Stimulated activated CD4-positive, alpha-beta T cell treated with anti-CD3 and anti-CD28 coated beads, Interleukin-15, amount 100 ng/mL, for 1 hour (primary cell): Measurements from ENCODE around the gene MYO19.
"Not testable (repeated sequence)": the region's sequence is repeated elsewhere in the genome, so short reads cannot be mapped to it uniquely, and the experiment has no call there.

Source experiments
- DNase-seq, 2 donors: peaks; one replicate each; pipeline ENCODE4 v3.0.0-alpha.2; 2020; ENCODE audit warnings: low read depth in 1 of 2, low spot score in 1 of 2

Gene MYO19

DNA sequence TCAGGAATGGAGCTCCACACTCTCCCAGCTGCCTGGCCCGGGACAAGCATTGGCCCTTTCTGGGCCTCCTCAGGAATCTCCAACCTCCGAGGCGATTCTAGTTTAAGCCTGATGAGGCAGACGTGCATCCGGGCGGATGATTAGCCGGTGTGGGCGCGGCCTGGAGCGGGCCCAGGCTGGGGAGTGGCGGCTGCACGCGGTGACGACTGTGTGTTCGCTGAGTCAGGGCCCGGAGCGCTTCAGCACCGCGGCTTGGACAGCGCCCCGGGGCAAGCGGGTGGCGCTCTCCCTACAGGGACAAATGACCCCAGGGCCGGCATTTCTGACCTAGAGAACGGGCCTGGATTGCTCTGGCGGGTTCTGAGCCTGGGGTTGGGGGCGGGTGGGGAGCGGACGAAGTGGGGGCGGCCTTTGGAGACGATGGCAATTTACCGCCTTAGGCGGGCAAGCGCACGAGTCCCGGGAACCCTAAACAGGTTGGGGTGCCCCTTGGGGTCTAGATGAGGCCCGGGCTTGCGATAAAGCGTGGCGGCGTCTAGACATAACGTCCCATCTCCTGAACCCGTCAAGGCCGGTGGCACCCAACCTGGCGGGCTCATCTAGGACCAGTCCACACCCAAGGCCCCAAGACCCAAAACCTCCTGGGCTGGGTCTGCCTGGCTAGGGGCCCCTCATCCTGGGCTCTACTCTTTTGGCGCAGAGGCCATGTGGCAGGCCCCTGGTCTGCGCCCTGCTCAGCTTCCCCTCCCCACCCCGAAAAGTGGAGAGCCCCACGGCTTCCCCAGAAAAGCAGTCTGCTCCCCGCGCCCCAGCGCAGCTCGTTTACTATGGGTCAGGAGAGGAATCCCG is 70.5 kb downstream of the MYO19 start:
- peak in 1 of 2 donors; percentile 26 for DNase-seq

- no peak for DNase-seq
Measured at GRCh38 chr17:36461330-36462110, 73.1 kb downstream of the MYO19 start.

- DNase-seq = no peak
Measured at GRCh38 chr17:36460265-36460937, 74.3 kb downstream of the MYO19 start.

- no peak for DNase-seq
Measured at GRCh38 chr17:36459601-36460000, 75.1 kb downstream of the MYO19 start.

- no peak for DNase-seq
Measured at GRCh38 chr17:36459045-36459444, 75.6 kb downstream of the MYO19 start.

- not testable (repeated sequence) for DNase-seq
Measured at GRCh38 chr17:36457701-36458100, 77.0 kb downstream of the MYO19 start.

- DNase-seq = not testable (repeated sequence)
Measured at GRCh38 chr17:36452888-36453287, 81.8 kb downstream of the MYO19 start.

- not testable (repeated sequence) for DNase-seq
Measured at GRCh38 chr17:36449997-36450396, 84.7 kb downstream of the MYO19 start.
